LNCaP clone FGC (cell line): ENCODE data around the gene C3orf20.

Source experiments
- DNase-seq: peaks from one replicate; pipeline ENCODE4 v3.0.0-alpha.2; 2011; ENCODE audit warnings: low read depth
- H3K4me3 ChIP-seq: 2 replicates; pipeline ENCODE4 v1.5.1; 2011; ENCODE audit warnings: mild to moderate bottlenecking, low read depth, low read length, control low read depth
- CTCF ChIP-seq: IDR thresholded peaks from 2 replicates; pipeline ENCODE4 v1.5.1; 2012; ENCODE audit warnings: mild to moderate bottlenecking; ENCODE audit not compliant: control insufficient read depth, insufficient read depth; ENCODE audit errors: extremely low read depth

Gene C3orf20

GRCh38 chr3:14725564-14726440 is 50.9 kb downstream of the C3orf20 start:
- DNase-seq: no peak
- H3K4me3 ChIP-seq: no peak overlapping the region
- no peak for TF ChIP-seq CTCF

- H3K4me3 ChIP-seq: no peak overlapping the region
- TF ChIP-seq CTCF: no peak
- DNase-seq: no peak
Observed at GRCh38 chr3:14726441-14726780, 51.5 kb downstream of the C3orf20 start.

GRCh38 chr3:14728113-14728512 is 53.2 kb downstream of the C3orf20 start:
- no peak for DNase-seq
- no peak overlapping the region for H3K4me3 ChIP-seq
- no peak for TF ChIP-seq CTCF

- TF ChIP-seq CTCF: no peak
- no peak overlapping the region for H3K4me3 ChIP-seq
- DNase-seq: no peak
Observed at GRCh38 chr3:14730703-14731382, 55.9 kb downstream of the C3orf20 start.

GRCh38 chr3:14740983-14741382 is 66.0 kb downstream of the C3orf20 start:
- no peak for TF ChIP-seq CTCF
- H3K4me3 ChIP-seq: no peak overlapping the region
- no peak for DNase-seq

GRCh38 chr3:14741510-14741909 is 66.6 kb downstream of the C3orf20 start:
- DNase-seq: no peak
- no peak overlapping the region for H3K4me3 ChIP-seq
- no peak for TF ChIP-seq CTCF
